ENCODE measurements around the gene TNNI3K. TPM values are rescaled to one million over a fixed set of nuclear protein-coding genes. Genes with fewer than 3 reads are reported as not detected.

The TNNI3K gene
- total RNA-seq, 1 experiment from 2014 or later, result not detected

DNA sequence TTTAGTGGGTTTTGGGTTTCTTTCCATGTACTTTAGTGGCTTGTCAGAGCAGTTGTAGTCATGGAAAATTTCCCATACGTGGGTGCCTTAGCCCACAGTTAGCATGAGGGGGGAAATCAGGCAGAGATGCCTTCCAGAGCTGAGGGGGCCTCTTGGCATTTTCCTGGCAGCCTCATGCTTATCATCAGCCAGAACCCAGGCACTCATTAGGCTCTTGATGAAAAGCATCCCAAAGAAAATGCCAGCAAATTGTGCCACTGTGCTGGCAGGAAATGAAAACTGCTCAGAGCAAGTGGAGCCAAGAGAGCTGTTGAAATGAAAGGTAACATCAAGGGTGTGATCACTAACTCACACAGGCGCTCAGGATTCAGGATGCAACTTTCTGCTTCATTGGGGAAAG is 128.0 kb downstream of the TNNI3K start:
- no peak for DNase-seq
- Histone ChIP-seq H2BK12ac (ENCODE audit: insufficient read length, low read depth, low read length) (no peak overlapping the region), H3K14ac (ENCODE audit: insufficient read depth, low read length) (no peak overlapping the region), H2BK15ac (ENCODE audit: low read depth, low read length) (no peak overlapping the region), H3T11ph (ENCODE audit: low read length) (no peak overlapping the region), H3K27me3 (ENCODE audit: insufficient read depth, low read length) (no peaks in the 10 kb centered on the region), H2AFZ (ENCODE audit: low read length) (no peak overlapping the region), H3K18ac (ENCODE audit: insufficient read length, low read depth, low read length) (no peak overlapping the region), H3K79me2 (ENCODE audit: insufficient read depth, low read length) (no peaks in the 10 kb centered on the region), H2AK5ac (ENCODE audit: insufficient read length, low read length) (no peak overlapping the region), H3K4me2 (ENCODE audit: insufficient read depth, insufficient read length, low read length) (no peak overlapping the region), H4K91ac (ENCODE audit: insufficient read length, low read depth, low read length) (no peak overlapping the region), H3K4ac (ENCODE audit: low read depth, low read length) (no peak overlapping the region), H3K56ac (ENCODE audit: insufficient read length, low read depth, low read length) (no peak overlapping the region), H3K4me1 (ENCODE audit: insufficient read depth, low read length) (no peaks in the 10 kb centered on the region), H3K27ac (ENCODE audit: insufficient read length, low read depth, low read length) (no peak overlapping the region), H2BK20ac (ENCODE audit: low read depth, low read length, poor library complexity, severe bottlenecking) (no peak overlapping the region), H4K5ac (ENCODE audit: insufficient read length, low read depth, low read length) (no peak overlapping the region), H3K23me2 (ENCODE audit: insufficient read length, low read depth, low read length, poor library complexity, severe bottlenecking) (no peaks in the 10 kb centered on the region), H4K8ac (replicated peaks; ENCODE audit: insufficient read length, low read depth, low read length) (no peak overlapping the region), H2BK120ac (ENCODE audit: low read depth, low read length, poor library complexity, severe bottlenecking) (no peak overlapping the region), H2BK5ac (ENCODE audit: insufficient read length, low read length) (no peak overlapping the region), H3K79me1 (ENCODE audit: insufficient read depth, low read depth, low read length, poor library complexity, severe bottlenecking) (no peaks in the 10 kb centered on the region), H4K20me1 (ENCODE audit: control insufficient read depth, insufficient read depth, insufficient read length) (no peaks in the 10 kb centered on the region), H3K9ac (ENCODE audit: extremely low read depth, insufficient read length, low read length) (no peak overlapping the region), H3K23ac (ENCODE audit: insufficient read length, low read depth, low read length) (no peak overlapping the region), H3K9me3 (ENCODE audit: control insufficient read depth, low read depth, low read length) (no peaks in the 10 kb centered on the region)
- H3K9me3 Mint-ChIP-seq, result peaks cover 0 to 4% of the 10 kb centered on the region in 2 experiments; a peak in 2 of 5 replicates
- TF ChIP-seq, protein P1, sequence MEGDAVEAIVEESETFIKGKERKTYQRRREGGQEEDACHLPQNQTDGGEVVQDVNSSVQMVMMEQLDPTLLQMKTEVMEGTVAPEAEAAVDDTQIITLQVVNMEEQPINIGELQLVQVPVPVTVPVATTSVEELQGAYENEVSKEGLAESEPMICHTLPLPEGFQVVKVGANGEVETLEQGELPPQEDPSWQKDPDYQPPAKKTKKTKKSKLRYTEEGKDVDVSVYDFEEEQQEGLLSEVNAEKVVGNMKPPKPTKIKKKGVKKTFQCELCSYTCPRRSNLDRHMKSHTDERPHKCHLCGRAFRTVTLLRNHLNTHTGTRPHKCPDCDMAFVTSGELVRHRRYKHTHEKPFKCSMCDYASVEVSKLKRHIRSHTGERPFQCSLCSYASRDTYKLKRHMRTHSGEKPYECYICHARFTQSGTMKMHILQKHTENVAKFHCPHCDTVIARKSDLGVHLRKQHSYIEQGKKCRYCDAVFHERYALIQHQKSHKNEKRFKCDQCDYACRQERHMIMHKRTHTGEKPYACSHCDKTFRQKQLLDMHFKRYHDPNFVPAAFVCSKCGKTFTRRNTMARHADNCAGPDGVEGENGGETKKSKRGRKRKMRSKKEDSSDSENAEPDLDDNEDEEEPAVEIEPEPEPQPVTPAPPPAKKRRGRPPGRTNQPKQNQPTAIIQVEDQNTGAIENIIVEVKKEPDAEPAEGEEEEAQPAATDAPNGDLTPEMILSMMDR (conservative IDR thresholded peaks at IDR 0.05), result no peak
- no peaks in the 10 kb centered on the region for H3K36me3 Mint-ChIP-seq (ENCODE audit: insufficient read depth in 1 of 3, low read depth in 3 of 3)
- no peaks in the 10 kb centered on the region for H3K4me1 Mint-ChIP-seq
- H3K27ac Mint-ChIP-seq, result no peak overlapping the region
- H3K4me3 Mint-ChIP-seq, result no peak overlapping the region
- no peaks in the 10 kb centered on the region for H3K27me3 Mint-ChIP-seq (ENCODE audit: low read depth)
- WGBS (ENCODE audit: extremely low coverage, insufficient read length, low lambda C conversion rate), result no CpG with 5 or more reads among the region's 2 CpGs
